A549 (cell line): ENCODE measurements around the gene LRP3. TPM values are rescaled to one million over a fixed set of nuclear protein-coding genes. Genes with fewer than 3 reads are reported as not detected.
"Not testable (repeated sequence)": the region's sequence is repeated elsewhere in the genome, so short reads cannot be mapped to it uniquely, and the experiment has no call there.

Source experiments
- ATAC-seq, 2 experiments: fragments of 200-7000 bp in 1 of 2; fragments of >200 bp in 1 of 2; cut with Nextera tagmentation in 1 of 2; cut with Tn5 transposase in 1 of 2; 3 replicates each; pipeline versions ENCODE4 v1.8.0 to v1.9.1; 2018 to 2020; ENCODE audit warnings: mild to moderate bottlenecking in 1 of 2, moderate library complexity in 1 of 2
- CTCF ChIA-PET: fragments of 300-600 bp; sonication (Branson Sonifier 250); formaldehyde crosslinking; extraction: SDS; loops from one replicate; lab custom pipeline; 2021; ENCODE audit warnings: antibody characterized with exemption, inconsistent platforms; lab: Yijun Ruan, JAX
- POLR2A ChIA-PET: fragments of 350-600 bp; formaldehyde crosslinking; extraction: SDS; loops from one replicate; lab custom pipeline; 2021; ENCODE audit warnings: antibody characterized with exemption, inconsistent platforms; lab: Yijun Ruan, JAX
- DNase-seq, 2 experiments: peaks; one replicate each; pipeline versions ENCODE4 v3.0.0 to v3.0.0-alpha.2; 2011 to 2016; ENCODE audit warnings: low read depth in 1 of 2, low spot score in 1 of 2
- FAIRE-seq: peaks from 2 replicates; lab custom pipeline; 2011; peaks lifted over from hg19 to GRCh38; lab: Jason Lieb, UNC
- H3K27ac ChIP-seq, 2 experiments: fragments of >200 bp; sonication (Bioruptor Twin); formaldehyde crosslinking; 3 replicates each; pipeline ENCODE4 v1.5.1; 2016 to 2017
- H3K4me1 ChIP-seq: fragments of >200 bp; sonication (Bioruptor Twin); formaldehyde crosslinking; 3 replicates; pipeline ENCODE4 v1.6.1; 2016
- H3K4me2 ChIP-seq: fragments of >200 bp; sonication (Bioruptor Twin); formaldehyde crosslinking; 3 replicates; pipeline ENCODE4 v1.6.1; 2016
- H3K4me3 ChIP-seq: fragments of >200 bp; sonication (Bioruptor Twin); formaldehyde crosslinking; 3 replicates; pipeline ENCODE4 v1.5.1; 2016
- H3K9me3 ChIP-seq: fragments of >200 bp; sonication (Bioruptor Twin); formaldehyde crosslinking; 3 replicates; pipeline ENCODE4 v1.6.1; 2016
- BCL3 ChIP-seq: fragments of >200 bp; sonication (Bioruptor Twin); formaldehyde crosslinking; IDR thresholded peaks from 3 replicates; pipeline ENCODE4 v1.6.1; 2016
- CHD2 ChIP-seq: fragments of 150-350 bp; IDR thresholded peaks from 2 replicates; pipeline ENCODE4 v1.6.1; 2014; ENCODE audit warnings: low read length; ENCODE audit not compliant: partially characterized antibody
- EHMT2 ChIP-seq: fragments of 200-600 bp; sonication (generic); IDR thresholded peaks from 2 replicates; pipeline ENCODE4 v1.6.1; 2016; ENCODE audit warnings: antibody characterized with exemption, low read depth, mild to moderate bottlenecking, moderate library complexity
- FOSB ChIP-seq: fragments of 250-450 bp; sonication (Bioruptor Pico); IDR thresholded peaks from 2 replicates; pipeline ENCODE4 v1.5.0; 2020; ENCODE audit warnings: mild to moderate bottlenecking, moderate library complexity
- HOXB13 ChIP-seq: fragments of 250-450 bp; sonication (Bioruptor Pico); IDR thresholded peaks from 2 replicates; pipeline ENCODE4 v1.5.0; 2020; ENCODE audit warnings: low read depth, mild to moderate bottlenecking, moderate library complexity
- HOXB5 ChIP-seq: fragments of 250-450 bp; sonication (Bioruptor Pico); IDR thresholded peaks from 2 replicates; pipeline ENCODE4 v1.5.0; 2020; ENCODE audit warnings: mild to moderate bottlenecking, moderate library complexity
- JUN ChIP-seq, 2 experiments: fragments of >200 bp; sonication (Bioruptor Twin); formaldehyde crosslinking; IDR thresholded peaks; 2 replicates in 1 of 2; 3 replicates in 1 of 2; pipeline ENCODE4 v1.6.1; 2016 to 2017
- JUNB ChIP-seq: fragments of >200 bp; sonication (Bioruptor Twin); formaldehyde crosslinking; IDR thresholded peaks from 2 replicates; pipeline ENCODE4 v1.6.1; 2016
- KDM1A ChIP-seq: fragments of 200-600 bp; sonication (generic); IDR thresholded peaks from 2 replicates; pipeline ENCODE4 v1.6.1; 2016; ENCODE audit warnings: low read depth, mild to moderate bottlenecking
- MAFK ChIP-seq: fragments of 450-650 bp; IDR thresholded peaks from 2 replicates; pipeline ENCODE4 v1.6.1; 2014; ENCODE audit not compliant: partially characterized antibody
- MAZ ChIP-seq: fragments of 150-350 bp; IDR thresholded peaks from 2 replicates; pipeline ENCODE4 v1.6.1; 2014; ENCODE audit warnings: antibody characterized with exemption, low read depth, low read length, borderline replicate concordance
- NPAS2 ChIP-seq: fragments of 250-450 bp; sonication (Bioruptor Pico); IDR thresholded peaks from 2 replicates; pipeline ENCODE4 v1.8.0; 2022; ENCODE audit warnings: mild to moderate bottlenecking, moderate library complexity, borderline replicate concordance
- NR3C1 ChIP-seq: fragments of >200 bp; sonication (Bioruptor Twin); formaldehyde crosslinking; IDR thresholded peaks from 3 replicates; pipeline ENCODE4 v1.6.1; 2017
- PBX3 ChIP-seq: IDR thresholded peaks from 2 replicates; pipeline ENCODE4 v1.6.1; 2012
- POLR2A ChIP-seq: IDR thresholded peaks from 2 replicates; pipeline ENCODE4 v1.6.1; 2012; ENCODE audit warnings: mild to moderate bottlenecking, low read length
- RAD21 ChIP-seq, 2 experiments: fragments of >200 bp in 1 of 2; sonication (Bioruptor Twin) in 1 of 2; formaldehyde crosslinking in 1 of 2; IDR thresholded peaks in 1 of 2; conservative IDR thresholded peaks in 1 of 2; 2 replicates in 1 of 2; 3 replicates in 1 of 2; pipeline ENCODE4 v1.6.1; 2012 to 2018; ENCODE audit warnings: inconsistent platforms in 1 of 2
- TP53 ChIP-seq: fragments of 250-450 bp; sonication (Bioruptor Pico); IDR thresholded peaks from 2 replicates; pipeline ENCODE4 v1.5.0; 2021; ENCODE audit warnings: mild to moderate bottlenecking, moderate library complexity
- USF2 ChIP-seq: fragments of 450-650 bp; IDR thresholded peaks from 2 replicates; pipeline ENCODE4 v1.6.1; 2014; ENCODE audit warnings: antibody characterized with exemption
- ZNF302 ChIP-seq: fragments of 250-450 bp; sonication (Bioruptor Pico); IDR thresholded peaks from 2 replicates; pipeline ENCODE4 v1.9.0; 2021; ENCODE audit warnings: inconsistent platforms, mild to moderate bottlenecking, moderate library complexity
- whole genome bisulfite sequencing: methylation state at CpG from one replicate; pipeline ENCODE4 v1.1.6; 2017; ENCODE audit errors: missing lambda C conversion rate; 5-methylcytosine and 5-hydroxymethylcytosine counted together
- polyA plus RNA-seq, 4 experiments: library from polyadenylated mRNA; depleted of rRNA in 3 of 4; stranded (reverse); fragments of >200 nt; fragmentation: RNase III in 1 of 4; extraction: RNeasy Plus Mini Kit Qiagen cat#74134 plus additional on column Dnase treatment in 1 of 4; gene quantifications; 2 replicates in 3 of 4; 3 replicates in 1 of 4; pipeline ENCODE4 v1.2.3, GENCODE V29; 2011 to 2017

LRP3 gene
- polyA plus RNA-seq, 2 of the 4 experiments (the other 2 are of a cell fraction): 10.9 to 25.1 TPM

GRCh38 chr19:33221638-33222037 lies 27.5 kb downstream of the LRP3 start:
- no peak overlapping the region for H3K4me3 ChIP-seq
- 0 out of 3 replicates have a peak, but pooled peaks cover 4% of the 10 kb centered on the region for H3K9me3 ChIP-seq
- TF ChIP-seq JUNB: no peak
- TF ChIP-seq BCL3: no peak
- no peak for TF ChIP-seq RAD21 (conservative IDR thresholded peaks at IDR 0.05 in 1 of 2, IDR thresholded peaks at IDR 0.05 in 1 of 2)
- TF ChIP-seq ZNF302 (CRISPR knock-in tag): no peak
- no peak for TF ChIP-seq FOSB
- TF ChIP-seq JUN (IDR thresholded peaks at IDR 0.05): no peak
- TF ChIP-seq POLR2A: no peak
- TF ChIP-seq EHMT2: no peak
- ChIA-PET CTCF (interaction anchor here (0.8 to 9.0 kb wide), 10 partner anchors 10 to 550 kb away, joined by 3 to 149 read pairs (median 4); no protein-coding TSS in a partner anchor), POLR2A (no interaction called here)
- no peak overlapping the region for H3K4me2 ChIP-seq
- no peak for FAIRE-seq
- ATAC-seq: peak; percentile 4 to 7; a peak in 2 of 6 replicates
- 50% methylated on average over 6 of the region's 6 CpGs for WGBS
- H3K27ac ChIP-seq: no peak overlapping the region
- H3K4me1 ChIP-seq: peaks cover 17% of the 10 kb centered on the region
- peak in 1 of 2 experiments; percentile 45 for DNase-seq

GRCh38 chr19:33222255-33222654 lies 28.1 kb downstream of the LRP3 start:
- FAIRE-seq, POLR2A ChIA-PET, H3K4me2 ChIP-seq, ATAC-seq, H3K27ac ChIP-seq, H3K9me3 ChIP-seq, DNase-seq, H3K4me3 ChIP-seq: not testable (repeated sequence)
- H3K4me1 ChIP-seq: peaks cover 18% of the 10 kb centered on the region
- 62% methylated on average over 2 of the region's 2 CpGs for WGBS
- CTCF ChIA-PET: interaction anchor here (0.8 to 9.0 kb wide), 9 partner anchors 17 to 549 kb away, joined by 3 to 149 read pairs (median 5); no protein-coding TSS in a partner anchor

- FAIRE-seq (no peak), ATAC-seq (no peak), DNase-seq (no peak)
- 79% methylated on average over 18 of the region's 18 CpGs for WGBS
- Histone ChIP-seq H3K4me2 (peak overlapping the region; percentile 80), H3K4me1 (peaks cover 18% of the 10 kb centered on the region), H3K4me3 (peak overlapping the region; percentile 37), H3K9me3 (peaks cover 33% of the 10 kb centered on the region), H3K27ac (no peak overlapping the region)
- ChIA-PET CTCF (interaction anchor here (0.6 to 9.0 kb wide), 17 partner anchors 11 to 546 kb away, joined by 3 to 149 read pairs (median 5); partner anchors contain the start of gene CEBPA), POLR2A (no interaction called here)
- no peak for TF ChIP-seq HOXB13 (CRISPR knock-in tag)
- peak; percentile 79; the same call in 1 of the 2 replicates for TF ChIP-seq KDM1A
Observed at GRCh38 chr19:33224694-33225457, 30.7 kb downstream of the LRP3 start.

GRCh38 chr19:33225458-33225926 lies 31.4 kb downstream of the LRP3 start, which contains the start of gene SLC7A10:
Gene SLC7A10 (minus strand): TSS chr19:33225850. CDS start chr19:33225703, 147 bp downstream.
- Histone ChIP-seq H3K4me2 (peak within 1 kb of the TSS; percentile 80), H3K4me1 (peaks cover 18% of the 10 kb centered on the region), H3K27ac (peak within 1 kb of the TSS; percentile 12 to 56; a peak in 3 of 6 replicates), H3K4me3 (peak within 1 kb of the TSS; percentile 37), H3K9me3 (peaks cover 33% of the 10 kb centered on the region)
- FAIRE-seq: no peak
- DNase-seq: no peak
- ChIA-PET POLR2A (no interaction called here), CTCF (interaction anchor here (0.6 to 9.0 kb wide), 10 partner anchors 12 to 195 kb away, joined by 3 to 149 read pairs (median 4); no protein-coding TSS in a partner anchor)
- 29% methylated on average over 29 of the region's 62 CpGs for WGBS
- TF ChIP-seq TP53 (CRISPR knock-in tag) (no peak), CHD2 (no peak), MAFK (no peak), JUN (IDR thresholded peaks at IDR 0.05) (no peak), MAZ (no peak), JUNB (no peak), ZNF302 (CRISPR knock-in tag) (no peak), RAD21 (conservative IDR thresholded peaks at IDR 0.05 in 1 of 2, IDR thresholded peaks at IDR 0.05 in 1 of 2) (no peak), NR3C1 (no peak), NPAS2 (CRISPR knock-in tag) (no peak), HOXB5 (CRISPR knock-in tag) (no peak), PBX3 (no peak), USF2 (no peak)
- peak; percentile 32 to 48; a peak in 5 of 6 replicates for ATAC-seq
